HEK293 (cell line): ENCODE results near the gene ANO9.

Source experiments
- CTCF ChIA-PET: fragments of 350-600 bp; formaldehyde crosslinking; extraction: SDS; loops from one replicate; lab custom pipeline; 2021; ENCODE audit warnings: antibody characterized with exemption; lab: Yijun Ruan, JAX
- POLR2A ChIA-PET: fragments of 300-600 bp; formaldehyde crosslinking; extraction: SDS; loops from one replicate; lab custom pipeline; 2020; ENCODE audit warnings: antibody characterized with exemption, inconsistent platforms; lab: Yijun Ruan, JAX
- H3K27ac ChIP-seq: fragments of 200-500 bp; sonication (Bioruptor generic); 2 replicates; pipeline ENCODE4 v1.5.1; 2014; ENCODE audit warnings: low read depth, low read length, control low read depth, inconsistent platforms; ENCODE audit errors: extremely low read depth
- H3K36me3 ChIP-seq, 2 experiments: fragments of 200-500 bp in 1 of 2; sonication (Bioruptor generic) in 1 of 2; 1 replicate in 1 of 2; 2 replicates in 1 of 2; pipeline ENCODE4 v1.5.1; 2014 to 2017; ENCODE audit warnings: inconsistent platforms in 2 of 2, low read length in 2 of 2; ENCODE audit not compliant: control insufficient read depth in 2 of 2, insufficient read depth in 1 of 2
- H3K4me1 ChIP-seq: fragments of 200-500 bp; sonication (Bioruptor generic); 2 replicates; pipeline ENCODE4 v1.5.1; 2014; ENCODE audit warnings: mild to moderate bottlenecking, low read length, inconsistent platforms; ENCODE audit not compliant: control insufficient read depth, insufficient read depth
- H3K4me3 ChIP-seq: 2 replicates; pipeline ENCODE4 v1.5.1; 2011; ENCODE audit warnings: low read depth, mild to moderate bottlenecking, control low read depth, low read length, moderate library complexity
- H3K9me3 ChIP-seq: fragments of 200-500 bp; sonication (Bioruptor generic); 2 replicates; pipeline ENCODE4 v1.5.1; 2014; ENCODE audit warnings: low read depth, low read length, inconsistent platforms; ENCODE audit not compliant: control insufficient read depth, insufficient read depth
- BCL11A ChIP-seq: fragments of 450-650 bp; formaldehyde crosslinking; IDR thresholded peaks from 2 replicates; pipeline ENCODE4 v1.5.1; 2016; ENCODE audit warnings: low read depth, missing biosample characterization, missing genetic modification characterization
- SCRT1 ChIP-seq: fragments of 450-650 bp; formaldehyde crosslinking; IDR thresholded peaks from 2 replicates; pipeline ENCODE4 v1.5.1; 2016; ENCODE audit warnings: missing biosample characterization, missing genetic modification characterization, borderline replicate concordance
- SP3 ChIP-seq: fragments of 450-650 bp; formaldehyde crosslinking; IDR thresholded peaks from 2 replicates; pipeline ENCODE4 v1.5.1; 2016; ENCODE audit warnings: missing biosample characterization, missing genetic modification characterization
- ZBTB10 ChIP-seq: fragments of 450-650 bp; formaldehyde crosslinking; IDR thresholded peaks from 2 replicates; pipeline ENCODE4 v1.5.1; 2016; ENCODE audit warnings: missing biosample characterization, missing genetic modification characterization
- ZBTB17 ChIP-seq: fragments of 450-650 bp; formaldehyde crosslinking; IDR thresholded peaks from 2 replicates; pipeline ENCODE4 v1.5.1; 2016; ENCODE audit warnings: missing biosample characterization, missing genetic modification characterization
- ZNF114 ChIP-seq: fragments of 450-650 bp; formaldehyde crosslinking; IDR thresholded peaks from 2 replicates; pipeline ENCODE4 v1.5.0; 2017; ENCODE audit warnings: missing biosample characterization, missing genetic modification characterization
- ZNF311 ChIP-seq: fragments of 450-650 bp; formaldehyde crosslinking; IDR thresholded peaks from 2 replicates; pipeline ENCODE4 v1.5.1; 2017; ENCODE audit warnings: missing biosample characterization, missing genetic modification characterization, borderline replicate concordance
- ZNF37A ChIP-seq: fragments of 450-650 bp; IDR thresholded peaks from 2 replicates; pipeline ENCODE4 v1.5.1; 2018; ENCODE audit warnings: missing biosample characterization, missing genetic modification characterization
- ZNF423 ChIP-seq: fragments of 450-650 bp; formaldehyde crosslinking; IDR thresholded peaks from 2 replicates; pipeline ENCODE4 v1.5.1; 2016; ENCODE audit warnings: missing biosample characterization, missing genetic modification characterization
- ZNF473 ChIP-seq: fragments of 450-650 bp; formaldehyde crosslinking; IDR thresholded peaks from 2 replicates; pipeline ENCODE4 v1.5.1; 2017; ENCODE audit warnings: missing biosample characterization, missing genetic modification characterization
- ZNF544 ChIP-seq: fragments of 450-650 bp; formaldehyde crosslinking; IDR thresholded peaks from 2 replicates; pipeline ENCODE4 v1.5.0; 2017; ENCODE audit warnings: missing biosample characterization, missing genetic modification characterization
- ZNF600 ChIP-seq: fragments of 450-650 bp; formaldehyde crosslinking; IDR thresholded peaks from 2 replicates; pipeline ENCODE4 v1.5.1; 2016; ENCODE audit warnings: missing biosample characterization, missing genetic modification characterization
- ZNF664 ChIP-seq: fragments of 450-650 bp; formaldehyde crosslinking; IDR thresholded peaks from 2 replicates; pipeline ENCODE4 v1.5.1; 2016; ENCODE audit warnings: missing biosample characterization, missing genetic modification characterization
- ZNF670 ChIP-seq: fragments of 450-650 bp; formaldehyde crosslinking; IDR thresholded peaks from 2 replicates; pipeline ENCODE4 v1.5.1; 2016; ENCODE audit warnings: missing biosample characterization, missing genetic modification characterization, low read depth

ANO9 gene

GRCh38 chr11:377883-378500, 63.8 kb downstream of the ANO9 start:
- Histone ChIP-seq H3K4me3 (no peak overlapping the region), H3K27ac (no peak overlapping the region), H3K4me1 (no peaks in the 10 kb centered on the region), H3K36me3 (peaks cover 0 to 68% of the 10 kb centered on the region in 2 experiments; a peak in 1 of 3 replicates), H3K9me3 (no peaks in the 10 kb centered on the region)
- TF ChIP-seq ZNF664 (tag by site-specific recombination) (no peak), ZNF600 (tag by site-specific recombination) (peak; percentile 100), ZNF37A (tag by site-specific recombination) (no peak), ZBTB17 (tag by site-specific recombination) (peak; percentile 72), BCL11A (tag by site-specific recombination) (no peak), ZNF473 (tag by site-specific recombination) (no peak)
- POLR2A ChIA-PET: interaction anchor here (1.1 kb wide), 1 partner anchor 171 kb away, joined by 3 read pairs; the partner anchor contains the start of genes BET1L and RIC8A
- CTCF ChIA-PET: no interaction called here

GRCh38 chr11:377174-377865, 64.5 kb downstream of the ANO9 start:
- ChIA-PET CTCF (no interaction called here), POLR2A (interaction anchor here (1.1 kb wide), 1 partner anchor 170 kb away, joined by 3 read pairs; the partner anchor contains the start of genes BET1L and RIC8A)
- Histone ChIP-seq H3K36me3 (peaks cover 0 to 71% of the 10 kb centered on the region in 2 experiments; a peak in 1 of 3 replicates), H3K27ac (no peak overlapping the region), H3K4me1 (no peaks in the 10 kb centered on the region), H3K4me3 (no peak overlapping the region), H3K9me3 (no peaks in the 10 kb centered on the region)
- TF ChIP-seq SCRT1 (tag by site-specific recombination) (no peak), ZBTB10 (peak; percentile 20; the same call in 1 of the 2 replicates)

GRCh38 chr11:376531-377173, 65.2 kb downstream of the ANO9 start:
- H3K9me3 ChIP-seq: no peaks in the 10 kb centered on the region
- ChIA-PET CTCF (no interaction called here), POLR2A (interaction anchor here (1.1 kb wide), 1 partner anchor 170 kb away, joined by 3 read pairs; the partner anchor contains the start of genes BET1L and RIC8A)
- peaks cover 0 to 74% of the 10 kb centered on the region in 2 experiments; a peak in 1 of 3 replicates for H3K36me3 ChIP-seq
- no peak overlapping the region for H3K27ac ChIP-seq
- no peak overlapping the region for H3K4me3 ChIP-seq
- TF ChIP-seq ZNF670 (no peak), ZNF114 (no peak), ZBTB10 (no peak), ZNF544 (tag by site-specific recombination) (no peak), SP3 (tag by site-specific recombination) (no peak), ZNF311 (no peak), ZNF423 (tag by site-specific recombination) (no peak), ZNF600 (tag by site-specific recombination) (no peak)
- no peaks in the 10 kb centered on the region for H3K4me1 ChIP-seq
